ENCODE measurements around the gene PI4KB. TPM values are rescaled to one million over a fixed set of nuclear protein-coding genes. Genes with fewer than 3 reads are reported as not detected.

Gene PI4KB
- polyA plus RNA-seq, 1 donor (not counting 4 experiments of a cell fraction or from before 2014, with no cell fraction given) = 40.9 TPM

- Histone ChIP-seq H3K79me2 (ENCODE audit: control insufficient read depth, insufficient read depth, low read length) (peaks cover 11% of the 10 kb centered on the region), H3K27ac (ENCODE audit: control insufficient read depth, insufficient read depth, low read length) (peak overlapping the region; percentile 41)
- DNase-seq (ENCODE audit: low read depth, low spot score) = no peak
Measured at GRCh38 chr1:151311011-151311410, 16.2 kb downstream of the PI4KB start.

GRCh38 chr1:151309811-151310323 lies 17.3 kb downstream of the PI4KB start:
- peaks cover 40 to 69% of the 10 kb centered on the region in 2 experiments for H3K36me3 ChIP-seq (ENCODE audit: control insufficient read depth in 2 of 2, extremely low read depth in 1 of 2, insufficient read depth in 2 of 2, low read length in 2 of 2)
- H4K20me1 ChIP-seq (ENCODE audit: control insufficient read depth, extremely low read depth, insufficient read depth, low read length) = peaks cover 7% of the 10 kb centered on the region
- DNase-seq (ENCODE audit: low read depth, low spot score) (no peak), FAIRE-seq (no peak)
- no peak overlapping the region for H3K4me2 ChIP-seq (ENCODE audit: control insufficient read depth, extremely low read depth, insufficient read depth, low read depth, low read length)
- peaks cover 23% of the 10 kb centered on the region for H3K4me1 ChIP-seq (ENCODE audit: control insufficient read depth, extremely low read depth, insufficient read depth, low read length)
- no peak overlapping the region for H3K4me3 ChIP-seq (ENCODE audit: control insufficient read depth in 2 of 3, extremely low read depth in 1 of 3, insufficient read depth in 2 of 3, low read depth in 1 of 3, low read length in 3 of 3)
- H3K9me3 ChIP-seq (ENCODE audit: control insufficient read depth, low read depth, low read length) = no peaks in the 10 kb centered on the region
- no peak overlapping the region for H2AFZ ChIP-seq (ENCODE audit: control insufficient read depth, low read length)
- no peak overlapping the region for H3K9ac ChIP-seq (ENCODE audit: control insufficient read depth, extremely low read depth, insufficient read depth, low read length)
- H3K27me3 ChIP-seq (ENCODE audit: control insufficient read depth, extremely low read depth, insufficient read depth, low read length) = no peaks in the 10 kb centered on the region
- no peak for TF ChIP-seq EZH2 (IDR thresholded peaks at IDR 0.05; ENCODE audit: low read length)
- no peak for TF ChIP-seq CTCF (optimal IDR thresholded peaks at IDR 0.05 in 1 of 3, IDR thresholded peaks at IDR 0.05 in 1 of 3, conservative IDR thresholded peaks at IDR 0.05 in 1 of 3; ENCODE audit: extremely low read depth in 1 of 3, insufficient read depth in 2 of 3, low read length in 3 of 3)
- peaks cover 9% of the 10 kb centered on the region for H3K9me1 ChIP-seq (ENCODE audit: control insufficient read depth, extremely low read depth, insufficient read depth, low read length)
- no peak overlapping the region for H3K27ac ChIP-seq (ENCODE audit: control insufficient read depth, insufficient read depth, low read length)
- H3K79me2 ChIP-seq (ENCODE audit: control insufficient read depth, insufficient read depth, low read length) = peaks cover 11% of the 10 kb centered on the region
- dilution Hi-C loops (cut with MboI; ENCODE audit: extremely low pct_ligation_motif_present, low sequenced_read_pairs) = no loop called here

More at GRCh38 chr1:151311011-151311410, 16.2 kb downstream of the PI4KB start:
- Histone ChIP-seq H4K20me1 (ENCODE audit: control insufficient read depth, extremely low read depth, insufficient read depth, low read length) (peaks cover 7% of the 10 kb centered on the region), H3K4me2 (ENCODE audit: control insufficient read depth, extremely low read depth, insufficient read depth, low read depth, low read length) (peak overlapping the region; percentile 27), H3K27me3 (ENCODE audit: control insufficient read depth, extremely low read depth, insufficient read depth, low read length) (no peaks in the 10 kb centered on the region), H3K9me1 (ENCODE audit: control insufficient read depth, extremely low read depth, insufficient read depth, low read length) (peaks cover 9% of the 10 kb centered on the region), H3K9me3 (ENCODE audit: control insufficient read depth, low read depth, low read length) (no peaks in the 10 kb centered on the region), H3K4me1 (ENCODE audit: control insufficient read depth, extremely low read depth, insufficient read depth, low read length) (peaks cover 23% of the 10 kb centered on the region), H3K36me3 (ENCODE audit: control insufficient read depth in 2 of 2, extremely low read depth in 1 of 2, insufficient read depth in 2 of 2, low read length in 2 of 2) (peaks cover 38 to 66% of the 10 kb centered on the region in 2 experiments), H3K9ac (ENCODE audit: control insufficient read depth, extremely low read depth, insufficient read depth, low read length) (peak overlapping the region; percentile 19), H3K4me3 (ENCODE audit: control insufficient read depth in 2 of 3, extremely low read depth in 1 of 3, insufficient read depth in 2 of 3, low read depth in 1 of 3, low read length in 3 of 3) (no peak overlapping the region), H2AFZ (ENCODE audit: control insufficient read depth, low read length) (no peak overlapping the region)
- FAIRE-seq = no peak
- dilution Hi-C loops (cut with MboI; ENCODE audit: extremely low pct_ligation_motif_present, low sequenced_read_pairs) = no loop called here
- no peak for TF ChIP-seq CTCF (optimal IDR thresholded peaks at IDR 0.05 in 1 of 3, IDR thresholded peaks at IDR 0.05 in 1 of 3, conservative IDR thresholded peaks at IDR 0.05 in 1 of 3; ENCODE audit: extremely low read depth in 1 of 3, insufficient read depth in 2 of 3, low read length in 3 of 3)

Data from keratinocyte (primary cell).